ENCODE measurements around the gene DHX35.
"Not testable (repeated sequence)": the region's sequence is repeated elsewhere in the genome, so short reads cannot be mapped to it uniquely, and the experiment has no call there.

The DHX35 gene

GRCh38 chr20:38941726-38942389 lies 20.3 kb upstream of the DHX35 start:
- no peak for DNase-seq

- DNase-seq, result no peak
These were observed 17.1 kb upstream of the DHX35 start for GRCh38 chr20:38945012-38945411.

- DNase-seq, result no peak
These were observed 15.3 kb upstream of the DHX35 start for GRCh38 chr20:38946836-38947235.

GRCh38 chr20:38947931-38948362 lies 14.2 kb upstream of the DHX35 start:
- no peak for DNase-seq

- DNase-seq, result no peak
These were observed 11.9 kb upstream of the DHX35 start for GRCh38 chr20:38950254-38950653.

- DNase-seq, result no peak
These were observed 10.5 kb upstream of the DHX35 start for GRCh38 chr20:38951611-38952010.

GRCh38 chr20:38952153-38952552 lies 10.0 kb upstream of the DHX35 start:
- no peak for DNase-seq

GRCh38 chr20:38953630-38954340 lies 8.4 kb upstream of the DHX35 start:
- DNase-seq, result no peak

GRCh38 chr20:38957235-38957876 lies 4.8 kb upstream of the DHX35 start:
- DNase-seq, result no peak

- no peak for DNase-seq
These were observed 4.1 kb upstream of the DHX35 start for GRCh38 chr20:38957915-38958485.

GRCh38 chr20:38960187-38960687 lies 1.9 kb upstream of the DHX35 start:
- DNase-seq, result not testable (repeated sequence)

- no peak for DNase-seq
These were observed 557 bp upstream of the DHX35 start for GRCh38 chr20:38961530-38962043.

- no peak for DNase-seq
These were observed 821 bp downstream of the DHX35 start for GRCh38 chr20:38962928-38963401.

- DNase-seq, result no peak
These were observed 1.6 kb downstream of the DHX35 start for GRCh38 chr20:38963745-38964144.

- no peak for DNase-seq
These were observed 3.1 kb downstream of the DHX35 start for GRCh38 chr20:38965264-38965663.

- no peak for DNase-seq
These were observed 5.9 kb downstream of the DHX35 start for GRCh38 chr20:38968090-38968489.

GRCh38 chr20:38969708-38970107 lies 7.6 kb downstream of the DHX35 start:
- DNase-seq, result no peak

- no peak for DNase-seq
These were observed 8.2 kb downstream of the DHX35 start for GRCh38 chr20:38970302-38970701.

GRCh38 chr20:38973107-38973506 lies 11.0 kb downstream of the DHX35 start:
- no peak for DNase-seq

- no peak for DNase-seq
These were observed 11.5 kb downstream of the DHX35 start for GRCh38 chr20:38973645-38974044.

- no peak for DNase-seq
These were observed 13.5 kb downstream of the DHX35 start for GRCh38 chr20:38975539-38976120.

GRCh38 chr20:38979434-38979833 lies 17.3 kb downstream of the DHX35 start:
- no peak for DNase-seq

GRCh38 chr20:38979842-38980241 lies 17.7 kb downstream of the DHX35 start:
- DNase-seq, result no peak
